ENCODE results near the gene PKP3. TPM values are rescaled to one million over a fixed set of nuclear protein-coding genes. Genes with fewer than 3 reads are reported as not detected.

The PKP3 gene
- polyA plus RNA-seq, 2 of the 4 experiments (the other 2 are of a cell fraction): 12.1 to 25.9 TPM

DNA sequence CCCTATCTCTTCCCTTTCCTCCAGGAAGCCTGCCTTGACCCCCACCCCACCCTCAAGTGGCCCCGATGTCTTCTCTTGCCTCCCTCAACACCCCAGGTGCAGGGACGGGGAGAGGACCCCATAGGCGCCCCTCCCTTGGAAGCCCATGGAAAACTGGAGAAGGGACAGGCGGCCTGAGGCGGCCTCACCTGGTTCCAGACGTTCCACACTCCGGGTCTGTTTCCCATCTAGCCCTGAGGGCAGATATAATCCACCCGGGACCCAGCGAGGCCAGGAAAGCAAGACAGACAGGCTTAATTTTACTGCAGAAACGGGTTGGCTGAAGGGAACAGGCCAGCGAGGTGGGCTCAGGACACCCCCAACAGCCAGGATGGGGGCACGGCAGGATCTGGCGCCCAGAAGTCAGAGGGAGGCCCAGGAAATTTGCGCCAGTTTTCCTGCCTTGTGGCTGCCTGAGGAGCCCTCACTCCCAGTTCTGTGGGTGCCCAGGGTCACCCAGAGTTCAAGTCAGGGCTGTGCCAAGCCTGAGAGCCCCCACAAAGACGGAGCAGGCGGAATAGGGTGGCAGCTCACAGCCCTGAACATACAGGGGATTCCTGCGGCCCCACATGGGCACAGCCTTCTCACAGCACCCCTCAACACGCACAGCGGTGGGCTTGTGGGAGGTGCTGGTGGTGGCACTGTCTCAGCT, 23.8 kb downstream of the PKP3 start (continued):
- TF ChIP-seq, protein P1, sequence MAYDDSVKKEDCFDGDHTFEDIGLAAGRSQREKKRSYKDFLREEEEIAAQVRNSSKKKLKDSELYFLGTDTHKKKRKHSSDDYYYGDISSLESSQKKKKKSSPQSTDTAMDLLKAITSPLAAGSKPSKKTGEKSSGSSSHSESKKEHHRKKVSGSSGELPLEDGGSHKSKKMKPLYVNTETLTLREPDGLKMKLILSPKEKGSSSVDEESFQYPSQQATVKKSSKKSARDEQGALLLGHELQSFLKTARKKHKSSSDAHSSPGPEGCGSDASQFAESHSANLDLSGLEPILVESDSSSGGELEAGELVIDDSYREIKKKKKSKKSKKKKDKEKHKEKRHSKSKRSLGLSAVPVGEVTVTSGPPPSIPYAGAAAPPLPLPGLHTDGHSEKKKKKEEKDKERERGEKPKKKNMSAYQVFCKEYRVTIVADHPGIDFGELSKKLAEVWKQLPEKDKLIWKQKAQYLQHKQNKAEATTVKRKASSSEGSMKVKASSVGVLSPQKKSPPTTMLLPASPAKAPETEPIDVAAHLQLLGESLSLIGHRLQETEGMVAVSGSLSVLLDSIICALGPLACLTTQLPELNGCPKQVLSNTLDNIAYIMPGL (CRISPR knock-in tag; IDR thresholded peaks at IDR 0.05; ENCODE audit: borderline replicate concordance): no peak
- TF ChIP-seq ZNF302 (CRISPR knock-in tag; IDR thresholded peaks at IDR 0.05) (no peak), POLR2AphosphoS2 (conservative IDR thresholded peaks at IDR 0.05; ENCODE audit: low read length) (no peak)

GRCh38 chr11:418343-419247, 24.6 kb downstream of the PKP3 start:
- Histone ChIP-seq H3K4me3 (no peak overlapping the region), H3K9me3 (no peaks in the 10 kb centered on the region), H3K4me2 (no peak overlapping the region), H3K27ac (no peak overlapping the region), H3K4me1 (peaks cover 5% of the 10 kb centered on the region; the same call in 1 of the 3 replicates)
- WGBS (ENCODE audit: missing lambda C conversion rate): 87% methylated on average over 26 of the region's 30 CpGs
- ChIA-PET POLR2A (no interaction called here), CTCF (interaction anchor here (0.6 to 1.1 kb wide), 3 partner anchors 8 to 30 kb away, joined by 3 read pairs; no protein-coding TSS in a partner anchor)
- no peak for ATAC-seq
- TF ChIP-seq GATA3 (IDR thresholded peaks at IDR 0.05; ENCODE audit: borderline replicate concordance) (no peak), HOXA7 (CRISPR knock-in tag; IDR thresholded peaks at IDR 0.05) (no peak), RCOR1 (IDR thresholded peaks at IDR 0.05; ENCODE audit: low read depth, low read length) (no peak), ESRRA (IDR thresholded peaks at IDR 0.05; ENCODE audit: borderline replicate concordance, low read length) (no peak), NFE2L2 (conservative IDR thresholded peaks at IDR 0.05; ENCODE audit: low read length) (no peak)
- no peak for FAIRE-seq
- DNase-seq (ENCODE audit: low read depth in 1 of 2, low spot score in 1 of 2): no peak

DNA sequence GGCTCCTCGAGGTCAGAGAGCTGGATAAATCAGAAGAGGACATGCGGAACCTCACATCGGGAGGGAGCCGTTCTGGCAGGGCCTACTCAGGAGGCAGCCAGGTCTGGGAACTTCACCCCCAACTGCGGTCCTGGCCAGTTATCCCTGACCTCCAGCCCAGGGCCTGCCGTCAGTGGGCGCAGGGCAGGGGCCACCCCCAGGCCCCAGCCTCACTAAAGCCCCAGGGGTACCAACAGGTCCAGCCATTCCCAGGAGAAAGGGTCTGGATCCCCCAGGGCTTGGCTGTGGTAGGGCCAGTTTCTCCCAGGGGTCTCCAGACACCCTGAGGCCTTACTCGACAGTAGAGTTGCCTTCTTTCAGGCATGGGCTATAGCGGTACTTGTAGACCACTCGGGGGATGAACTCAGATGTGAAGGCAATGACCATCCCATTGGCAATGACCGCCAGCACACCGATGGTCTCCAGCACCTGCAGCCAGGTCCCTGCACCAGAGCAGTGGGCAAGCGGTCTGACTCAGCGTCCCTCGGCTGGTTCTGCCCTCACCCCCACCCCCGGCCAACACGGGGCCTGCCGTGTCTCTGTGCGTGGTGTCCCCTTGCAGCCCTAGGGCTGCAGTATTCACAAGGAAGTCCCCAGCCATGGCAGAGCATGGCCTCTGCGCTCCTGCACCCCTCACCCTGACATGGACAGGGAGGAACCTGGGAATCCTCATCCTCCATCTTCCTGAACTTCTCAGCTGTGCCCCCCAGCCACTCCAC, 25.4 kb downstream of the PKP3 start:
- 73% methylated on average over 17 of the region's 20 CpGs for WGBS (ENCODE audit: missing lambda C conversion rate)
- POLR2A ChIA-PET: no interaction called here
- ATAC-seq: no peak

More for the DNA sequence above, 25.4 kb downstream of the PKP3 start:
- Histone ChIP-seq H3K4me1 (peaks cover 4% of the 10 kb centered on the region; the same call in 1 of the 3 replicates), H3K4me3 (no peak overlapping the region), H3K9me3 (no peaks in the 10 kb centered on the region), H3K27ac (no peak overlapping the region), H3K4me2 (no peak overlapping the region)
- CTCF ChIA-PET: interaction anchor here (0.8 to 1.1 kb wide), 2 partner anchors 29 to 100 kb away, joined by 3 read pairs; no protein-coding TSS in a partner anchor
- DNase-seq (ENCODE audit: low read depth in 1 of 2, low spot score in 1 of 2): no peak
- no peak for FAIRE-seq
- TF ChIP-seq, protein P2, sequence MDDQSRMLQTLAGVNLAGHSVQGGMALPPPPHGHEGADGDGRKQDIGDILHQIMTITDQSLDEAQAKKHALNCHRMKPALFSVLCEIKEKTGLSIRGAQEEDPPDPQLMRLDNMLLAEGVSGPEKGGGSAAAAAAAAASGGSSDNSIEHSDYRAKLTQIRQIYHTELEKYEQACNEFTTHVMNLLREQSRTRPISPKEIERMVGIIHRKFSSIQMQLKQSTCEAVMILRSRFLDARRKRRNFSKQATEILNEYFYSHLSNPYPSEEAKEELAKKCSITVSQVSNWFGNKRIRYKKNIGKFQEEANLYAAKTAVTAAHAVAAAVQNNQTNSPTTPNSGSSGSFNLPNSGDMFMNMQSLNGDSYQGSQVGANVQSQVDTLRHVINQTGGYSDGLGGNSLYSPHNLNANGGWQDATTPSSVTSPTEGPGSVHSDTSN (IDR thresholded peaks at IDR 0.05): no peak
- TF ChIP-seq HDAC2 (IDR thresholded peaks at IDR 0.05) (no peak), NFE2L2 (conservative IDR thresholded peaks at IDR 0.05; ENCODE audit: low read length) (no peak), ZSCAN20 (CRISPR knock-in tag; IDR thresholded peaks at IDR 0.05) (no peak), SREBF2 (IDR thresholded peaks at IDR 0.05) (no peak), GATA3 (IDR thresholded peaks at IDR 0.05; ENCODE audit: borderline replicate concordance) (no peak), EHMT2 (IDR thresholded peaks at IDR 0.05; ENCODE audit: low read depth) (no peak), CEBPB (IDR thresholded peaks at IDR 0.05) (no peak), FOXS1 (CRISPR knock-in tag; IDR thresholded peaks at IDR 0.05) (no peak), ESRRA (IDR thresholded peaks at IDR 0.05; ENCODE audit: borderline replicate concordance, low read length) (no peak), FOSL2 (IDR thresholded peaks at IDR 0.05) (no peak), FOSL2 (CRISPR knock-in tag; IDR thresholded peaks at IDR 0.05) (no peak)
- TF ChIP-seq, protein P3, sequence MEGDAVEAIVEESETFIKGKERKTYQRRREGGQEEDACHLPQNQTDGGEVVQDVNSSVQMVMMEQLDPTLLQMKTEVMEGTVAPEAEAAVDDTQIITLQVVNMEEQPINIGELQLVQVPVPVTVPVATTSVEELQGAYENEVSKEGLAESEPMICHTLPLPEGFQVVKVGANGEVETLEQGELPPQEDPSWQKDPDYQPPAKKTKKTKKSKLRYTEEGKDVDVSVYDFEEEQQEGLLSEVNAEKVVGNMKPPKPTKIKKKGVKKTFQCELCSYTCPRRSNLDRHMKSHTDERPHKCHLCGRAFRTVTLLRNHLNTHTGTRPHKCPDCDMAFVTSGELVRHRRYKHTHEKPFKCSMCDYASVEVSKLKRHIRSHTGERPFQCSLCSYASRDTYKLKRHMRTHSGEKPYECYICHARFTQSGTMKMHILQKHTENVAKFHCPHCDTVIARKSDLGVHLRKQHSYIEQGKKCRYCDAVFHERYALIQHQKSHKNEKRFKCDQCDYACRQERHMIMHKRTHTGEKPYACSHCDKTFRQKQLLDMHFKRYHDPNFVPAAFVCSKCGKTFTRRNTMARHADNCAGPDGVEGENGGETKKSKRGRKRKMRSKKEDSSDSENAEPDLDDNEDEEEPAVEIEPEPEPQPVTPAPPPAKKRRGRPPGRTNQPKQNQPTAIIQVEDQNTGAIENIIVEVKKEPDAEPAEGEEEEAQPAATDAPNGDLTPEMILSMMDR (IDR thresholded peaks at IDR 0.05): no peak
